GM21447 (cell line): ENCODE data around the gene FBN1.

ENCODE experiments used
- ATAC-seq: cut with Tn5 transposase; IDR thresholded peaks from one replicate; pipeline ENCODE4 v1.9.1; 2021; ENCODE audit not compliant: unreplicated experiment

FBN1 gene

DNA sequence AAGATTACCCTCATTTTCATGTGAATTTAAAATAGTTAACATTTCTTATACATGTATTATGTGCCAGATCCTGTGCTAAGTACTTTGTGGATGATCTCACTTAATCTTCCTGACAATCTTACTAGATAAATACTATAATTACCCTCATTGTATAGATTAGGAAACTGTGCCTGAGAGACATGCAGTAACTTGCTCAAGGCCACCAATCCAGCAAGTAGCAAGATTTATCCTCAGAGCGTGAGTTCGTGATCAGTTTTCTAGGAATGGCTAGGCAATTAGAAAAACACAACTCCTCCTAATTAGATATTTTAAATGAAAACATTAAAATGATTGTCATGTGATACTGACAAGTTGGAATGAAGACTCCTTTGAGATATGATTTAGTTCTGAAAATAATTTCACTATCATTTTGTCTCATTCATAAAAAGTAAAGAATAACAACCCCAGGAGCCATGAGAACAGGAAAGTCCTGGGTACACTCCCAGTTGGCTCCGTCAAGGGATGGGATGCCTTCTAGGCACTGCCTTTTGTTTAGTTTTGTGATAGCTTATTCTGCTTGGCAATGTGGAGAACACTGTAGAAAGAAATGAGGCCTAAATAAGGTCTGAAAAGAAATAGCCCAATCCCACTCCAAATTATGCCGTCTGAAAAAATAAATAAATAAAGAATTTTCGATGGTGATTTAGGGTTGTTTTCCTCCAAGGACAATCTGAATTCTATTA is 61.3 kb downstream of the FBN1 start:
- no peak for ATAC-seq

DNA sequence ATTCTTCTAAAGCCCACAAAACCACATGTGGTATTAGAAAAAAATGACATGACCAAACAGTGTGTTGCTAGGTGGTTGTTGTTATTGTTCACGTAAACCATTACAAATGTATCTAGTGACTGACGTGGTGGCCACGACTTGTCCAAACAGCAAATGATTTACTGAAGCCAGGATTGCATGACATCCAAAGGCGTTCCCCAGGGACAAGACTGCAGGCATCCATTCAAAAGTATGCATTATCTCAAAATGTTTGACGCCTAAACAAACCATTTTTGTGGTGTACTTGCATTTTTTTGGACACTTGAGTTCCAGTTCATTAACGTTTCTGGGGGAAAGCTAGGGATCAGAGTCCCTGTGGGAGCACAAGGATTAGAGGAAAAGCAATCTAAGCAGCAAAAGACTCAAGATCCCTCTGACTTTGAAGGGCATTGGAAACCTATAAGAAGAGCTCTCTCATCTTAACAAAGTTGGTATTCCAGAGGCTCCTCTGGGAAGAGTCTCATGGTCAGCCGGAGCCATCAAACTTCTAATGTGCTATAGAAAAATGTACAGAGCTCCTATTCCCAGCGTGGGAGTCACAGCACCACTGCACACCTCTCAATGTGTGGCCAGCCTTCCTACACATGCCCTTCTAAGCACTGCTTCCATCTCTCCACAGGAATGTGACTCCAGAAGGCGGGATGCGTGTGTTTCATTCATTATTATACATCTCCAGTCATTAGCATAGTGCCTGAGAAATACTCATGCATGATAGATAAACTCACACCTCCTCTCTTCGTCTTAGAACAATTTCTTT is 62.9 kb downstream of the FBN1 start:
- no peak for ATAC-seq

- no peak for ATAC-seq
Measured at GRCh38 chr15:48581219-48581618, 64.3 kb downstream of the FBN1 start.

GRCh38 chr15:48580736-48581135 is 64.8 kb downstream of the FBN1 start:
- no peak for ATAC-seq

DNA sequence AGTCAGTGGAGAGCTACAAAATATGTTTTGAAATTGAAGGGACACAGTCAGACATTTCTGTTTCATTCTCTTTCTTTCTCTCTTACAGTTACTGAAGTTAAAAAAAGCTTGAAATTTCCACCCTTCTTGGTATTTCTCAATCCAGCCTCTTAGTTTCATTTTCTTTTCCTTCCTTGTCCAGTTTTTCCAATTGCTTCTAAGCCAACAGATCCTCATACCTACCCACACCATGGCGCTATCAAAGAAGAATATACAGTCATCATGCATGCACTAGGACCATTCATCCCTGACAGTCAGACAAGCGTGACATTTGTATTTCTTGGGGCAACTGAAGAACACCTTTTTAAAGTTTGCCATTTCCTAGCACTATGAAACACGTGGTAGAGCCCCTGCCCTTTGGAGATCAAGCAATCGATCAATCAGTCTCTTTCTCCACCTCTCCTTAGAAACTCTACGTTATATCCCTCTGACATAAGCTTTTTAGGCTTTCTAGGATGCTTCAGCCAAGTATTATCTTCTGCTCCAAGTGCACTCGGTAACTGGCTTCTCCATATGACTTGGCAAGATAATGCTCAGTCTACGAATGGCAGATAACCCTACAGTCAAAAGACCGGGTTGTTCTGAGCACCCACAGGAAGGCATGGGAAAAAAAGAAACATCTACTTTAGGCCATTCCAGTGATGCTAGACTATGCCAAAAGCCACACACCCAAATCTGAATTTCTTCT is 65.4 kb downstream of the FBN1 start:
- no peak for ATAC-seq

DNA sequence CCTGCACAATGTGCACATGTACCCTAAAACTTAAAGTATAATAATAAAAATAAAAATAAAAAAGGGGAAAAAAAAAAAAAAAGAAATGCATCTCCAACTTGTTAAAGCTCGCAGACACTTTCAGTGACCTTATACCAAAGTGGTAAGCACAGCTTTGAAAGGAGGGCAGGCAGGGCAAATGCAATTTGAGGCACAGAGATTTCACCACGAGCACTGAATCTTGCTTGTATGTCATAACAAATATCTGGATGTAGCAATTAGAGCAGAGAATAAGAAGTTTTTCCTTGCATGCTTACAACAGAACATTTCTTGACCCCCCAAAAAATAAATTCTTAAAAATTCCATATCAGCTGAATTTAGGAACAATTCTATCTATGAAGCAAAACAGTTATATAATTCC is 66.5 kb downstream of the FBN1 start:
- no peak for ATAC-seq

DNA sequence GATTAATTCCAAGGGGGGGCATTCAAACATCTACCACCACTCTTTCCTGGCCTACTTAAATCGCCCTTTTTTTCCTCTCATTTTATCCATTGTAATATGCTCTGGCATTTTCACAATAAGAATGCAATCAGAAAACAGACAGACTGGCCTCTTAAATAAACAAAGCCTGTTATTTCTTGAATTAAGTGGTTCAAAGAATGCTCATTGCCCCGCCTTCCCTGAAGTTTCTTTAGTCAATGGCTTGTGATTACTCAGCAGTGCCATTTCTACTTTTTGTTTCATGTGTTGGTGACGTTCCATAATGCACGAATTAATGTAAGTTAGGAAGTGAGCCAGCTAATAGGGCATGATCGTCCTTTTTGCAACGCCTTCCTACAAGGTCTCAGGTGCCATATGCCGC is 68.0 kb downstream of the FBN1 start:
- no peak for ATAC-seq

DNA sequence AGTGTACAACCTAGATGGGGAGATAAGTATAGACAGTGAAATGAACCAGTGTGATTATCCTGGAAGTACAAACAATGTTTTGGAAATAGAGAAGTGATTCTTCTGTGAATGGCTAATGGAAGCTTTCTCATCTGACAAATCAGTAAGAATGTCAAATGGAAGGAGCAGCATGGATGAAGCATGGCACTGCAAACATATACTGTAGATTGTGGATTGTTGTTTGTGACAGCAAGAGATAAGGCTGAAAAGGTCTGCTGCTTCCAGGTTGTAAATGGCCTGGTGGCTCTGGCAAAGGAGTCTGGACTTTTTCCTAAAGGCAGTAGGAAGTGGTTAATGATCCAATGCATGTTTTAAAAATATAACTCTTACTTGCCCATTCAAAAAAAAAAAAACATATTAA is 71.3 kb downstream of the FBN1 start:
- no peak for ATAC-seq

- no peak for ATAC-seq
Measured at GRCh38 chr15:48573780-48574179, 71.7 kb downstream of the FBN1 start.

DNA sequence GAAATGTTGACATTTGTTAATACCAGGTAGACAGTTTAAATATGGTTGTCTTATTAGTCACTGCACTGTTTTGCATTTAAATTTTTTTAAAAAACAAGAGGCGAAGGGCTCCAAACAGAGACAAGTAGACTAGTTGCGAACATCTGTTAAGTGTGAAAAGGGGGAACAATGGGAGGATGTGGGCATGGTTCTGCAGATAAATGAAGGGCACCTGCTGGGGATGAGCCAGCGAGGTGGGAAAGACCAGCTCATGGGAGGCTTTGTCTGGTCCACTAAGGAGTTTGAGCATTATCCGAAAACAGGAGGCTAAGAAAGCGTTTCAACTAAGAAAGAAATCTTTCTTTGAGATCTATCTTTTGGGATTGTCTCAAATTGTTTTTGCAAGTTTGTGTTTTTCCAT is 72.7 kb downstream of the FBN1 start:
- ATAC-seq, result no peak

- ATAC-seq, result no peak
Measured at GRCh38 chr15:48571510-48571909, 74.0 kb downstream of the FBN1 start.

DNA sequence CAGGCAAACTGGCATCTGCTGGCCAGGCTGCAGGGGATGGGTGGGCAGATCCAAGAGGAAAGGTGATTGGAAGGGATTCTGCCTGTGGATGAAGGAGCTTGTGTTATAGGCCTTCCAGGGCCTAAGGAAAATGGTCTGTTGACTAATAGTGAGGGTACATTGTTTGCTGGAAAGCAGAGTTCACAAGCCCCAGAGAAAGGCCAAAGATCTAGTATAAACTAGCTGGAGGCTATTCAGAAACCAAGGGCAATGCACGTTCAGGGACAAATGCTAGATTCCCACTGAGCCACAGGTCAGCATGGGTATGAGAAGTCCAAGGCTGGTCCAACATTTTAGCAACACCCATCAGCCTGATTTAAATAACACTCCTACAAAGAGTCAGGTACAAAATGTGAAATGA is 74.7 kb downstream of the FBN1 start:
- no peak for ATAC-seq

DNA sequence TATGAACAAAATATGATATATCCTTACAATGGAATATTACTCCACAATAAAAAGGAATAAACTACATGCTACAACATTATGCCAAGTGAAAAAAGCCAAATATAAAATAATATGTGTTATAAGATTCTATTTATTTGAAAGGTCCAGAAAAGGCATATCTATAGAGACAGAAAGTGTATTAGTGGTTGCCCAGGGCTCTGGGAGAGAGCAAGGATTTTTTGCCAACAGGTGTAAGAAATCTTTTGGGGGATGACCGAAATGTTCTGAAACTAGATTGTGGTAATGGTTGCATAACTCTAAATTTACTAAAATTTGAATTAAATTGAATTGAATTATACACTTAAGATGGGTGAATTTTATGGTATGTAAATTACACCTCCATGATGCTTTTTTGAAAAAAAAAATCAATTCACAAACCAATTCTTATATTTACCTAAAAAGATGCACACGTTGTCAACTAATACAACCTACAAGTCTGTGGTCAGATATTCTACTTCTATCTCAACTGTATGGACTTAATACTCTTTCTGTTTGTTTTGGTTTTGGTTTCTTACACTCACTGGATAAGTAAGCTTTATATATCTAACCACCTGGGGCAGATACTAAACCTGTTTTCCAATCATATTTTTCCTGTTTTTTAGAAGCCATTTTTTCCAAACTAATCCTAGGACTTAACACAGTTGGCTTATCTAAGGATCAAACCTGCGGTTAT is 75.8 kb downstream of the FBN1 start:
- no peak for ATAC-seq

DNA sequence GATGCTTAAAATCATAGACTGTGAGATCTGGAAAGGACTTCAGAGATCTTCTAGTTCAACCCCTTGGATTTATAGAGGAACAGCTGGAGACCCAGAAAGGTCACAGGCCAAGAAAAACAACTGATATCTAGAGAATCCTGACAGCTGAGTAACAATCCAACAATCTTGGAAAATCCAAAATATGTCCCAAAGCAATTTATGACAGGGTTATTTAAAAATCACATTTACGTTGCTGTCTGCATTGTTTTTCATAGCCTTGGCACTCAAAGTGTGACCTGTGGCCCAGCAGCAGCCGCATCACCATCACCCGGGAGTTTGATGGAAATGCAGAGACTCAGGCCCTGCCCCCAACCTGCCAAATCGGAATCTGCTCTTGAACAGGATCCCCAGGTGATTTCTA is 78.8 kb downstream of the FBN1 start:
- ATAC-seq, result no peak

DNA sequence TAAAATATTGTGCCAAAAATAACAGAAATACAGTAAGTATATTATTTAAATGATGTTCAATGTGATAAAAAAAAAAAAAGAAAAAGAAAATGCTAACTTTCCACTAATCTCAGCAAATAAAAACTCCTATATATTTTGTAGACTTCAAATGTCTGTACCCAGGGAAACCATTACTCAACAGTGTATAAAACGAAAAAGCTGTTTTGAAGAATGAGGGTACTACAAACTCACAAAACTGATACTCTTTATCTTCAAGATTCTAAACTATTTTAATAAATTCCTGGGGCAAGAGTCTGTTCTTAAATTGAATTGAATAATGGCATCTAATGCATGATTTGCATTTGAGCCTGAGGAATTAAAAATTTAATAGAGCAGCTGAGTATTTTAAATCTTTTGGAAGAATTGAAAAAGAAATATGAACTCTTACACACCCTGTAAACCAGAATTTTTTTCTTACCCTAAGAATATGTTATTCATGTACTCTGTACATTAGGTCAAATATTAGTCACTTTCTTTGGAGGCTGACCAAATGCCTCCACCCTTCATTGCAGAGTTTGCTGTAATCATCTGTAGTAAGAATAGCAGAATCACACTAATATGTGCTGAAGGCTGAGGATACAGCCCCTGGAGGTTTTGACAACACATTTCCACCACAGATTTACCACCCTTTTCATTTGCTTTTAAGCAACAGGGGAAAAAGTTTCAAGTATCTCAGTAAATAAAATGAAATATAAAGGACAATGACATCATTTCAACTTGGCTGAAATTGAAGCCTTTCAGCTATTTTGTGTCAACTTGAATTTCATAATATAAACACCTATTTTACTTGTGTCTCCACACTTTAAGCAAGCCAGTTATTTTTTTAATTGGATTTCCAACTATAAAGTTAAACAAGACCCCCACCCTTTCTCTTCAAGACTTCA is 79.7 kb downstream of the FBN1 start:
- no peak for ATAC-seq

DNA sequence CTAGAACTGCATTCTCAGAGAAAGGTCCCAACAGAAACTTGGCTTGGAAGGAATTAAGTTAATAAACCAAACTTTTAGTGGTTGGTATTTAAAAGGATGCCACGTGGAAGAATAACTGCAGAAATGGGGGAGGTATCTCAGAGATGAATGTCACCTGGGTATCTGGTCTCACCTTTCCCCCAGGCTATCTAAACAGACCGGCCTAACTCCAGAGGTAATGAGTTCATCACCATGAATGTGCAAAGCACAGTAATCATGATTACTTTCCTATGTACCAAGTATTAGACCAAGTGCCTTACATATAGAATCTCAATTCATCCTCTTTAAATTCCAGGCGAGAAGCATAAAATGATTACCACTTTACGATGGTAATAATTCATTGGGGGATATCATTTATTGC is 80.8 kb downstream of the FBN1 start:
- no peak for ATAC-seq

GRCh38 chr15:48563934-48564333 is 81.6 kb downstream of the FBN1 start:
- no peak for ATAC-seq

- no peak for ATAC-seq
Measured at GRCh38 chr15:48560321-48561051, 85.0 kb downstream of the FBN1 start.

DNA sequence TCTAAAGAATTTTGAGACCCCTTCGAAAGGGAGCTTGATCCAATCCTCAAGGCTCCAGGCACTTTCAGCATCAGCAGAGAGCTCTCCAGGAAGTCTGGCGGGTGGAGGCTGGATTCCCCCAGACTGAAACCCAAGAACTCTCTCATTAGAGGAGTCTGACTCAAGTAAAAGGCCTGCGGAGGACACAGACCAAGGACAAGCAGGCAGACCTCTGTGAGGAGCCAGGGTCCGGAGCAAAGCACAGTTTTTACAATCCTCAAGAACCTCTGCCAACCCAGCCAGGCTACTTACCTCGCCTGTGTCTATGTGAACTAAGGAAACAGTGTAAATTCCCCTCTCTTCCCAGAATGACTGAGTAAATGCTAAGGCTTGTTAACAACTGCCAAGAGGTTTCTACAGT is 86.2 kb downstream of the FBN1 start:
- no peak for ATAC-seq

- ATAC-seq, result no peak
Measured at GRCh38 chr15:48558226-48558625, 87.3 kb downstream of the FBN1 start.
